ENCODE measurements around the gene YPEL1.

DNA sequence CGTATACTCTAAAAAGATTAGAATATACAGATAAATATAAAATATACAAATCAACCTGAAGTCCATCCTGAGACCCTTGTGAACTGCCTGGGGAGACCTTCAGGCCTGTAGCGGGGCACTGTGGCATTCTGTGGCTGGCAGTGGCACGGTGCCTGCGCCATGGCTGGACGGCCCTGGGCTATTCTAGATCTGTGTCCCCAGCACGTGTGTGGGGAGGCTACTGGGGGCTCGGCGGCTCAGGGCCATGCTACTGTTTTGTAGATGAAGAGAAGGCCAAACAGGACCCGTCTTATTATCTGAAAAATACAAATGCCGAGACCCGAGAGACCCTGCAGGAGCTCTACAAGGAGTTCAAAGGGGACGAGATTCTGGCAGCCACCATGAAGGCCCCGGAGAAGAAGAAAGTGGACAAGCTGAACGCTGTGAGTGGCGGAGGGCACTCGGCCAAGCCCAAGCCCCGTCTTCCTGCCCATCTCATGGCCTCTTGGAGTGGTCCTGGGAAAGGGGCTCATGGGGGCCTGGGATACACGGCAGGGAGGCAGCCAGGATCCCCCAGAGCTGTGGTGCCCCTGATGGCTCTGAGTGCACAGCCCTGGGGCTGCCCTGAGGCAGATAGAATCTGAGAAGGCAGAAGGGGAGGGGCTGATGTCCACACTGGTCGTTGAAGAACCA, 51.0 kb downstream of the YPEL1 start:
- TF ChIP-seq, protein P1, sequence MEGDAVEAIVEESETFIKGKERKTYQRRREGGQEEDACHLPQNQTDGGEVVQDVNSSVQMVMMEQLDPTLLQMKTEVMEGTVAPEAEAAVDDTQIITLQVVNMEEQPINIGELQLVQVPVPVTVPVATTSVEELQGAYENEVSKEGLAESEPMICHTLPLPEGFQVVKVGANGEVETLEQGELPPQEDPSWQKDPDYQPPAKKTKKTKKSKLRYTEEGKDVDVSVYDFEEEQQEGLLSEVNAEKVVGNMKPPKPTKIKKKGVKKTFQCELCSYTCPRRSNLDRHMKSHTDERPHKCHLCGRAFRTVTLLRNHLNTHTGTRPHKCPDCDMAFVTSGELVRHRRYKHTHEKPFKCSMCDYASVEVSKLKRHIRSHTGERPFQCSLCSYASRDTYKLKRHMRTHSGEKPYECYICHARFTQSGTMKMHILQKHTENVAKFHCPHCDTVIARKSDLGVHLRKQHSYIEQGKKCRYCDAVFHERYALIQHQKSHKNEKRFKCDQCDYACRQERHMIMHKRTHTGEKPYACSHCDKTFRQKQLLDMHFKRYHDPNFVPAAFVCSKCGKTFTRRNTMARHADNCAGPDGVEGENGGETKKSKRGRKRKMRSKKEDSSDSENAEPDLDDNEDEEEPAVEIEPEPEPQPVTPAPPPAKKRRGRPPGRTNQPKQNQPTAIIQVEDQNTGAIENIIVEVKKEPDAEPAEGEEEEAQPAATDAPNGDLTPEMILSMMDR (IDR thresholded peaks at IDR 0.05; ENCODE audit: low read length), result no peak
- no peak for TF ChIP-seq EZH2 (IDR thresholded peaks at IDR 0.05; ENCODE audit: borderline replicate concordance, low read length)

All from OCI-LY1 (cell line).